Measurements from ENCODE around the gene NMU. TPM values are rescaled to one million over a fixed set of nuclear protein-coding genes. Genes with fewer than 3 reads are reported as not detected.
A peak's percentile ranks its signal among the peaks of the same experiment; 100 is the strongest.

The NMU gene
- total and polyA plus RNA-seq, 9 of the 15 experiments (the other 6 are each of a cell fraction or from before 2014, with no cell fraction given): 73.8 to 846 (median 599) TPM

DNA sequence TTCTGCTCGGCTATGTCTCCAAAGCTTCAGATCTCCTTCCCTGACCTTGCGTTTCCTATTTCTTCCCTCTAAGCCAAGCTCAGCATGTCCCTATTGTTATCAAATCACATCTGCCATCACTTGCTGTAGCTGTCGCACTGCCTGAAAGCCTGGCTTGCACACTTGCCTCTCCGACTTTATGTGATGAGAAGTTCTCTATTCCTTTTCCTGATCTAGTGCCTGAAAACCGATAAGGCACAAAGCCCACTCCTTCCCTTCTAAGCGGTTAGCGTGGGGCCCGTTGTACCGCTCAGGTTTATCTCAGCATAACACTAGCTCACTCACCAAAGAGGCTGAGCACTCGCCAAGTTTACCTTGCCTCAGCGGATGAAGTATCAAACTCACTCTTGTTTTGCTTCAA lies 816 bp downstream of the NMU start (continued):
- TF ChIP-seq ZNF589 (CRISPR knock-in tag; IDR thresholded peaks at IDR 0.05; ENCODE audit: low read depth) (no peak), ZBTB7A (IDR thresholded peaks at IDR 0.05; ENCODE audit: borderline replicate concordance, control insufficient read depth, low read depth, low read length) (no peak), WHSC1 (IDR thresholded peaks at IDR 0.05; ENCODE audit: low read length) (no peak), HMG20A (CRISPR knock-in tag; conservative IDR thresholded peaks at IDR 0.05) (no peak), CREBBP (IDR thresholded peaks at IDR 0.05; ENCODE audit: low read depth, low read length) (no peak), RBM17 (IDR thresholded peaks at IDR 0.05; ENCODE audit: borderline replicate concordance, low read depth, low read length) (no peak), STAT5B (CRISPR knock-in tag; IDR thresholded peaks at IDR 0.05) (no peak), POLR2AphosphoS2 (IDR thresholded peaks at IDR 0.05; ENCODE audit: low read length) (no peak)
- TF ChIP-seq, protein P1, sequence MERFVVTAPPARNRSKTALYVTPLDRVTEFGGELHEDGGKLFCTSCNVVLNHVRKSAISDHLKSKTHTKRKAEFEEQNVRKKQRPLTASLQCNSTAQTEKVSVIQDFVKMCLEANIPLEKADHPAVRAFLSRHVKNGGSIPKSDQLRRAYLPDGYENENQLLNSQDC (CRISPR knock-in tag; IDR thresholded peaks at IDR 0.05): no peak
- TF ChIP-seq, protein P2, sequence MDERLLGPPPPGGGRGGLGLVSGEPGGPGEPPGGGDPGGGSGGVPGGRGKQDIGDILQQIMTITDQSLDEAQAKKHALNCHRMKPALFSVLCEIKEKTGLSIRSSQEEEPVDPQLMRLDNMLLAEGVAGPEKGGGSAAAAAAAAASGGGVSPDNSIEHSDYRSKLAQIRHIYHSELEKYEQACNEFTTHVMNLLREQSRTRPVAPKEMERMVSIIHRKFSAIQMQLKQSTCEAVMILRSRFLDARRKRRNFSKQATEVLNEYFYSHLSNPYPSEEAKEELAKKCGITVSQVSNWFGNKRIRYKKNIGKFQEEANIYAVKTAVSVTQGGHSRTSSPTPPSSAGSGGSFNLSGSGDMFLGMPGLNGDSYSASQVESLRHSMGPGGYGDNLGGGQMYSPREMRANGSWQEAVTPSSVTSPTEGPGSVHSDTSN (CRISPR knock-in tag; IDR thresholded peaks at IDR 0.05; ENCODE audit: low read depth): no peak
- TF ChIP-seq, protein P2 (tag; conservative IDR thresholded peaks at IDR 0.05; ENCODE audit: low read depth): no peak
- TF ChIP-seq, protein P3, sequence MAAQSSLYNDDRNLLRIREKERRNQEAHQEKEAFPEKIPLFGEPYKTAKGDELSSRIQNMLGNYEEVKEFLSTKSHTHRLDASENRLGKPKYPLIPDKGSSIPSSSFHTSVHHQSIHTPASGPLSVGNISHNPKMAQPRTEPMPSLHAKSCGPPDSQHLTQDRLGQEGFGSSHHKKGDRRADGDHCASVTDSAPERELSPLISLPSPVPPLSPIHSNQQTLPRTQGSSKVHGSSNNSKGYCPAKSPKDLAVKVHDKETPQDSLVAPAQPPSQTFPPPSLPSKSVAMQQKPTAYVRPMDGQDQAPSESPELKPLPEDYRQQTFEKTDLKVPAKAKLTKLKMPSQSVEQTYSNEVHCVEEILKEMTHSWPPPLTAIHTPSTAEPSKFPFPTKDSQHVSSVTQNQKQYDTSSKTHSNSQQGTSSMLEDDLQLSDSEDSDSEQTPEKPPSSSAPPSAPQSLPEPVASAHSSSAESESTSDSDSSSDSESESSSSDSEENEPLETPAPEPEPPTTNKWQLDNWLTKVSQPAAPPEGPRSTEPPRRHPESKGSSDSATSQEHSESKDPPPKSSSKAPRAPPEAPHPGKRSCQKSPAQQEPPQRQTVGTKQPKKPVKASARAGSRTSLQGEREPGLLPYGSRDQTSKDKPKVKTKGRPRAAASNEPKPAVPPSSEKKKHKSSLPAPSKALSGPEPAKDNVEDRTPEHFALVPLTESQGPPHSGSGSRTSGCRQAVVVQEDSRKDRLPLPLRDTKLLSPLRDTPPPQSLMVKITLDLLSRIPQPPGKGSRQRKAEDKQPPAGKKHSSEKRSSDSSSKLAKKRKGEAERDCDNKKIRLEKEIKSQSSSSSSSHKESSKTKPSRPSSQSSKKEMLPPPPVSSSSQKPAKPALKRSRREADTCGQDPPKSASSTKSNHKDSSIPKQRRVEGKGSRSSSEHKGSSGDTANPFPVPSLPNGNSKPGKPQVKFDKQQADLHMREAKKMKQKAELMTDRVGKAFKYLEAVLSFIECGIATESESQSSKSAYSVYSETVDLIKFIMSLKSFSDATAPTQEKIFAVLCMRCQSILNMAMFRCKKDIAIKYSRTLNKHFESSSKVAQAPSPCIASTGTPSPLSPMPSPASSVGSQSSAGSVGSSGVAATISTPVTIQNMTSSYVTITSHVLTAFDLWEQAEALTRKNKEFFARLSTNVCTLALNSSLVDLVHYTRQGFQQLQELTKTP (IDR thresholded peaks at IDR 0.05; ENCODE audit: low read depth in 1 of 2, partially characterized antibody in 2 of 2): peak; percentile 45 to 63
- TF ChIP-seq, protein P4, sequence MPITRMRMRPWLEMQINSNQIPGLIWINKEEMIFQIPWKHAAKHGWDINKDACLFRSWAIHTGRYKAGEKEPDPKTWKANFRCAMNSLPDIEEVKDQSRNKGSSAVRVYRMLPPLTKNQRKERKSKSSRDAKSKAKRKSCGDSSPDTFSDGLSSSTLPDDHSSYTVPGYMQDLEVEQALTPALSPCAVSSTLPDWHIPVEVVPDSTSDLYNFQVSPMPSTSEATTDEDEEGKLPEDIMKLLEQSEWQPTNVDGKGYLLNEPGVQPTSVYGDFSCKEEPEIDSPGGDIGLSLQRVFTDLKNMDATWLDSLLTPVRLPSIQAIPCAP (CRISPR knock-in tag; IDR thresholded peaks at IDR 0.05; ENCODE audit: borderline replicate concordance): no peak
- TF ChIP-seq, protein P5, sequence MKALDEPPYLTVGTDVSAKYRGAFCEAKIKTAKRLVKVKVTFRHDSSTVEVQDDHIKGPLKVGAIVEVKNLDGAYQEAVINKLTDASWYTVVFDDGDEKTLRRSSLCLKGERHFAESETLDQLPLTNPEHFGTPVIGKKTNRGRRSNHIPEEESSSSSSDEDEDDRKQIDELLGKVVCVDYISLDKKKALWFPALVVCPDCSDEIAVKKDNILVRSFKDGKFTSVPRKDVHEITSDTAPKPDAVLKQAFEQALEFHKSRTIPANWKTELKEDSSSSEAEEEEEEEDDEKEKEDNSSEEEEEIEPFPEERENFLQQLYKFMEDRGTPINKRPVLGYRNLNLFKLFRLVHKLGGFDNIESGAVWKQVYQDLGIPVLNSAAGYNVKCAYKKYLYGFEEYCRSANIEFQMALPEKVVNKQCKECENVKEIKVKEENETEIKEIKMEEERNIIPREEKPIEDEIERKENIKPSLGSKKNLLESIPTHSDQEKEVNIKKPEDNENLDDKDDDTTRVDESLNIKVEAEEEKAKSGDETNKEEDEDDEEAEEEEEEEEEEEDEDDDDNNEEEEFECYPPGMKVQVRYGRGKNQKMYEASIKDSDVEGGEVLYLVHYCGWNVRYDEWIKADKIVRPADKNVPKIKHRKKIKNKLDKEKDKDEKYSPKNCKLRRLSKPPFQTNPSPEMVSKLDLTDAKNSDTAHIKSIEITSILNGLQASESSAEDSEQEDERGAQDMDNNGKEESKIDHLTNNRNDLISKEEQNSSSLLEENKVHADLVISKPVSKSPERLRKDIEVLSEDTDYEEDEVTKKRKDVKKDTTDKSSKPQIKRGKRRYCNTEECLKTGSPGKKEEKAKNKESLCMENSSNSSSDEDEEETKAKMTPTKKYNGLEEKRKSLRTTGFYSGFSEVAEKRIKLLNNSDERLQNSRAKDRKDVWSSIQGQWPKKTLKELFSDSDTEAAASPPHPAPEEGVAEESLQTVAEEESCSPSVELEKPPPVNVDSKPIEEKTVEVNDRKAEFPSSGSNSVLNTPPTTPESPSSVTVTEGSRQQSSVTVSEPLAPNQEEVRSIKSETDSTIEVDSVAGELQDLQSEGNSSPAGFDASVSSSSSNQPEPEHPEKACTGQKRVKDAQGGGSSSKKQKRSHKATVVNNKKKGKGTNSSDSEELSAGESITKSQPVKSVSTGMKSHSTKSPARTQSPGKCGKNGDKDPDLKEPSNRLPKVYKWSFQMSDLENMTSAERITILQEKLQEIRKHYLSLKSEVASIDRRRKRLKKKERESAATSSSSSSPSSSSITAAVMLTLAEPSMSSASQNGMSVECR (CRISPR knock-in tag; IDR thresholded peaks at IDR 0.05): 0 out of 2 replicates have a peak, but pooled peaks have one; percentile 13

All from K562 (cell line).